ENCODE data around the gene TNS2. TPM values are rescaled to one million over a fixed set of nuclear protein-coding genes. Genes with fewer than 3 reads are reported as not detected.

Gene TNS2
- total and polyA plus RNA-seq, 2 of the 13 experiments (the other 11 are each of a cell fraction or from before 2014, with no cell fraction given), result 8.9 to 20.4 TPM

DNA sequence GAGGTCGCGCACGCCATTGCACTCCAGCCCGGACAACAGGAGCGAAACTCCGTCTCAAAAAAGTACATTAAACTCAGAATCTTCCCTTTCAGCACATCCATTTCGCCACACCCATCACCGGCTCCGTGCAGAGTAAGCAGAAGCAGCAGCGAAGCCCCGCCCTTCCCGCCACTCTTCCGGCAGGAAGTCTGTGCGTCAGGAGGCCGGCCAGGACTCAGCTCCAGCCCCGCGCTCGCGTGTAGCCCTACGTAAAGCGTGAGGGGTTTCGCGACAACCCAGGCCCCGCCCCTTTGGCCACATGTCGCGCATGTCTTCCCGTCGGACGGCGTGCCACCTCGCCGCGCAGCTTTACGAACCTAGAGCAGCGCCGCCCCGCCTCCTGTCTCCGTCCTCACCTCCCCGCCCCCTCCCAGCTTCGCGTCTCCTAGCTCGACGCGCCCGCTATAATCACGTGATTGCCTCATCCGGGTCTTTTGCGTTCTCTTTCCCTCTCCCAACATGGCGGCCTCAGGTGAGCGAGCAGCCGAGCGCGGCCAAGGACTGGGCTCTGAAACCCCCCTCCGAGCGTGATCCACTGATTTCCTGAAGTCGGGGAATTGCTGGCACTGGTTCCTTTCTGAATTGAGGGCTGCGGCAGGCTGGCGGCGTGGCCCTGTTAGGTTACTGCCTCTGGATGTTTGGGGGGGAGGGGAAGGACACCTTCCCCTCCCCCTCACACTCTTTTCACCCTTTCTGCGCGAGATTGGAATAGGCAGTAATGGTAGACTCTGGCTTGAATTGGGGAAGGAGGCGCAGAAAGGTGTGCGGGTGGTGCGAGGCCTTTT lies 43.7 kb upstream of the TNS2 start, which contains the start of gene EIF4B (continued):
- TF ChIP-seq REPIN1 (CRISPR knock-in tag; IDR thresholded peaks at IDR 0.05; ENCODE audit: borderline replicate concordance, low read depth), result peak; percentile 65; the same call in 1 of the 2 replicates
- TF ChIP-seq, protein P1, sequence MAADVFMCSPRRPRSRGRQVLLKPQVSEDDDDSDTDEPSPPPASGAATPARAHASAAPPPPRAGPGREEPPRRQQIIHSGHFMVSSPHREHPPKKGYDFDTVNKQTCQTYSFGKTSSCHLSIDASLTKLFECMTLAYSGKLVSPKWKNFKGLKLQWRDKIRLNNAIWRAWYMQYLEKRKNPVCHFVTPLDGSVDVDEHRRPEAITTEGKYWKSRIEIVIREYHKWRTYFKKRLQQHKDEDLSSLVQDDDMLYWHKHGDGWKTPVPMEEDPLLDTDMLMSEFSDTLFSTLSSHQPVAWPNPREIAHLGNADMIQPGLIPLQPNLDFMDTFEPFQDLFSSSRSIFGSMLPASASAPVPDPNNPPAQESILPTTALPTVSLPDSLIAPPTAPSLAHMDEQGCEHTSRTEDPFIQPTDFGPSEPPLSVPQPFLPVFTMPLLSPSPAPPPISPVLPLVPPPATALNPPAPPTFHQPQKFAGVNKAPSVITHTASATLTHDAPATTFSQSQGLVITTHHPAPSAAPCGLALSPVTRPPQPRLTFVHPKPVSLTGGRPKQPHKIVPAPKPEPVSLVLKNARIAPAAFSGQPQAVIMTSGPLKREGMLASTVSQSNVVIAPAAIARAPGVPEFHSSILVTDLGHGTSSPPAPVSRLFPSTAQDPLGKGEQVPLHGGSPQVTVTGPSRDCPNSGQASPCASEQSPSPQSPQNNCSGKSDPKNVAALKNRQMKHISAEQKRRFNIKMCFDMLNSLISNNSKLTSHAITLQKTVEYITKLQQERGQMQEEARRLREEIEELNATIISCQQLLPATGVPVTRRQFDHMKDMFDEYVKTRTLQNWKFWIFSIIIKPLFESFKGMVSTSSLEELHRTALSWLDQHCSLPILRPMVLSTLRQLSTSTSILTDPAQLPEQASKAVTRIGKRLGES (CRISPR knock-in tag; IDR thresholded peaks at IDR 0.05; ENCODE audit: borderline replicate concordance), result no peak
- peak; percentile 59; the same call in 1 of the 2 replicates for TF ChIP-seq ZNF333 (CRISPR knock-in tag; IDR thresholded peaks at IDR 0.05; ENCODE audit: borderline replicate concordance)
- 0 out of 2 replicates have a peak, but pooled peaks have one; percentile 71 for TF ChIP-seq NCOA1 (CRISPR knock-in tag; IDR thresholded peaks at IDR 0.05)
- peak; percentile 82 for TF ChIP-seq BORCS8-MEF2B (CRISPR knock-in tag; IDR thresholded peaks at IDR 0.05)
- TF ChIP-seq, protein P2, sequence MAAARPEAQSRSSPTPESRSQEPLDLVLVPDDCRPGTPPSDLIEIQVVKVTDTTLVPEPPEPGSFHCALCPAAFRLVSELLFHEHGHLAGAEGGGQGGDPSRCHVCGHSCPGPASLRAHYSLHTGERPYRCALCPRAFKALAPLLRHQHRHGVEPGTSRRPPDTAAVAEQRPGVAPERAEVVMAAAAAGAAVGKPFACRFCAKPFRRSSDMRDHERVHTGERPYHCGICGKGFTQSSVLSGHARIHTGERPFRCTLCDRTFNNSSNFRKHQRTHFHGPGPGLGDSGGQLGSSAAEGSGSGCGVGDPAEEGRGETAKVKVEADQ (CRISPR knock-in tag; IDR thresholded peaks at IDR 0.05; ENCODE audit: borderline replicate concordance), result no peak; the same call in 1 of the 2 replicates
- TF ChIP-seq, protein P3, sequence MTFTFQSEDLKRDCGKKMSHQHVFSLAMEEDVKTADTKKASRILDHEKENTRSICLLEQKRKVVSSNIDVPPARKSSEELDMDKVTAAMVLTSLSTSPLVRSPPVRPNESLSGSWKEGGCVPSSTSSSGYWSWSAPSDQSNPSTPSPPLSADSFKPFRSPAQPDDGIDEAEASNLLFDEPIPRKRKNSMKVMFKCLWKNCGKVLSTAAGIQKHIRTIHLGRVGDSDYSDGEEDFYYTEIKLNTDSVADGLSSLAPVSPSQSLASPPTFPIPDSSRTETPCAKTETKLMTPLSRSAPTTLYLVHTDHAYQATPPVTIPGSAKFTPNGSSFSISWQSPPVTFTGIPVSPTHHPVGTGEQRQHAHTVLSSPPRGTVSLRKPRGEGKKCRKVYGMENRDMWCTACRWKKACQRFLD (CRISPR knock-in tag; IDR thresholded peaks at IDR 0.05; ENCODE audit: borderline replicate concordance), result no peak
- no peak for TF ChIP-seq ISX (CRISPR knock-in tag; conservative IDR thresholded peaks at IDR 0.05)
- peak; percentile 87; the same call in 1 of the 2 replicates for TF ChIP-seq ZNF136 (CRISPR knock-in tag; IDR thresholded peaks at IDR 0.05; ENCODE audit: low read depth)
- TF ChIP-seq DPF2 (CRISPR knock-in tag; IDR thresholded peaks at IDR 0.05; ENCODE audit: borderline replicate concordance, low read depth), result no peak
- TF ChIP-seq, protein P4, sequence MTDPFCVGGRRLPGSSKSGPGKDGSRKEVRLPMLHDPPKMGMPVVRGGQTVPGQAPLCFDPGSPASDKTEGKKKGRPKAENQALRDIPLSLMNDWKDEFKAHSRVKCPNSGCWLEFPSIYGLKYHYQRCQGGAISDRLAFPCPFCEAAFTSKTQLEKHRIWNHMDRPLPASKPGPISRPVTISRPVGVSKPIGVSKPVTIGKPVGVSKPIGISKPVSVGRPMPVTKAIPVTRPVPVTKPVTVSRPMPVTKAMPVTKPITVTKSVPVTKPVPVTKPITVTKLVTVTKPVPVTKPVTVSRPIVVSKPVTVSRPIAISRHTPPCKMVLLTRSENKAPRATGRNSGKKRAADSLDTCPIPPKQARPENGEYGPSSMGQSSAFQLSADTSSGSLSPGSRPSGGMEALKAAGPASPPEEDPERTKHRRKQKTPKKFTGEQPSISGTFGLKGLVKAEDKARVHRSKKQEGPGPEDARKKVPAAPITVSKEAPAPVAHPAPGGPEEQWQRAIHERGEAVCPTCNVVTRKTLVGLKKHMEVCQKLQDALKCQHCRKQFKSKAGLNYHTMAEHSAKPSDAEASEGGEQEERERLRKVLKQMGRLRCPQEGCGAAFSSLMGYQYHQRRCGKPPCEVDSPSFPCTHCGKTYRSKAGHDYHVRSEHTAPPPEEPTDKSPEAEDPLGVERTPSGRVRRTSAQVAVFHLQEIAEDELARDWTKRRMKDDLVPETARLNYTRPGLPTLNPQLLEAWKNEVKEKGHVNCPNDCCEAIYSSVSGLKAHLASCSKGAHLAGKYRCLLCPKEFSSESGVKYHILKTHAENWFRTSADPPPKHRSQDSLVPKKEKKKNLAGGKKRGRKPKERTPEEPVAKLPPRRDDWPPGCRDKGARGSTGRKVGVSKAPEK (CRISPR knock-in tag; IDR thresholded peaks at IDR 0.05; ENCODE audit: borderline replicate concordance), result no peak
- TF ChIP-seq, protein P5, sequence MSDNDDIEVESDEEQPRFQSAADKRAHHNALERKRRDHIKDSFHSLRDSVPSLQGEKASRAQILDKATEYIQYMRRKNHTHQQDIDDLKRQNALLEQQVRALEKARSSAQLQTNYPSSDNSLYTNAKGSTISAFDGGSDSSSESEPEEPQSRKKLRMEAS (IDR thresholded peaks at IDR 0.05), result peak; percentile 91
- TF ChIP-seq KLF9 (CRISPR knock-in tag; IDR thresholded peaks at IDR 0.05; ENCODE audit: low read depth), result no peak; the same call in 1 of the 2 replicates
- TF ChIP-seq, protein P6, sequence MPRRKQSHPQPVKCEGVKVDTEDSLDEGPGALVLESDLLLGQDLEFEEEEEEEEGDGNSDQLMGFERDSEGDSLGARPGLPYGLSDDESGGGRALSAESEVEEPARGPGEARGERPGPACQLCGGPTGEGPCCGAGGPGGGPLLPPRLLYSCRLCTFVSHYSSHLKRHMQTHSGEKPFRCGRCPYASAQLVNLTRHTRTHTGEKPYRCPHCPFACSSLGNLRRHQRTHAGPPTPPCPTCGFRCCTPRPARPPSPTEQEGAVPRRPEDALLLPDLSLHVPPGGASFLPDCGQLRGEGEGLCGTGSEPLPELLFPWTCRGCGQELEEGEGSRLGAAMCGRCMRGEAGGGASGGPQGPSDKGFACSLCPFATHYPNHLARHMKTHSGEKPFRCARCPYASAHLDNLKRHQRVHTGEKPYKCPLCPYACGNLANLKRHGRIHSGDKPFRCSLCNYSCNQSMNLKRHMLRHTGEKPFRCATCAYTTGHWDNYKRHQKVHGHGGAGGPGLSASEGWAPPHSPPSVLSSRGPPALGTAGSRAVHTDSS (CRISPR knock-in tag; conservative IDR thresholded peaks at IDR 0.05), result no peak
- TF ChIP-seq ZBTB7A (CRISPR knock-in tag; IDR thresholded peaks at IDR 0.05), result no peak
- TF ChIP-seq ZNF558 (CRISPR knock-in tag; IDR thresholded peaks at IDR 0.05; ENCODE audit: borderline replicate concordance), result no peak; the same call in 1 of the 2 replicates
- TF ChIP-seq RFX1 (IDR thresholded peaks at IDR 0.05), result no peak

All from HepG2 (cell line).